ENCODE results near the gene SLC17A6. TPM values are rescaled to one million over a fixed set of nuclear protein-coding genes. Genes with fewer than 3 reads are reported as not detected.

Gene SLC17A6
- total RNA-seq, 6 experiments from 2014 or later = not detected

- WGBS (ENCODE audit: insufficient coverage, low coverage, low lambda C conversion rate, missing lambda C conversion rate) = 11% methylated on average over 12 of the region's 23 CpGs
- H3K27me3 ChIP-seq = peaks cover 0 to 35% of the 10 kb centered on the region in 2 donors
Measured at GRCh38 chr11:22341588-22341931, 3.4 kb downstream of the SLC17A6 start.

GRCh38 chr11:22342211-22343031, 4.2 kb downstream of the SLC17A6 start:
- intact Hi-C loops (cut with DNase I) = no loop called here
- no peaks in the 10 kb centered on the region for H3K9me3 ChIP-seq
- H3K27ac ChIP-seq = no peak overlapping the region
- ATAC-seq = no peak
- 3% methylated on average over 23 of the region's 25 CpGs for WGBS (ENCODE audit: insufficient coverage, low coverage, low lambda C conversion rate, missing lambda C conversion rate)
- no peaks in the 10 kb centered on the region for H3K4me1 ChIP-seq
- no peaks in the 10 kb centered on the region for H3K36me3 ChIP-seq
- no peak overlapping the region for H3K4me3 ChIP-seq
- H3K27me3 ChIP-seq = peaks cover 0 to 30% of the 10 kb centered on the region in 2 donors
- TF ChIP-seq POLR2A (IDR thresholded peaks at IDR 0.05) (no peak), CTCF (IDR thresholded peaks at IDR 0.05) (no peak)
- no peak for DNase-seq

More at GRCh38 chr11:22341588-22341931, 3.4 kb downstream of the SLC17A6 start:
- Histone ChIP-seq H3K9me3 (no peaks in the 10 kb centered on the region), H3K4me1 (no peaks in the 10 kb centered on the region), H3K36me3 (no peaks in the 10 kb centered on the region), H3K4me3 (no peak overlapping the region), H3K27ac (no peak overlapping the region)
- TF ChIP-seq CTCF (IDR thresholded peaks at IDR 0.05) (no peak), POLR2A (IDR thresholded peaks at IDR 0.05) (no peak)
- DNase-seq = no peak
- intact Hi-C loops (cut with DNase I) = no loop called here
- ATAC-seq = no peak

GRCh38 chr11:22343032-22343324, 4.8 kb downstream of the SLC17A6 start:
- WGBS (ENCODE audit: insufficient coverage, low coverage, low lambda C conversion rate, missing lambda C conversion rate) = 4% methylated on average over 5 of the region's 6 CpGs
- intact Hi-C loops (cut with DNase I) = no loop called here
- no peaks in the 10 kb centered on the region for H3K36me3 ChIP-seq
- DNase-seq (no peak), ATAC-seq (no peak)
- H3K27me3 ChIP-seq = peaks cover 0 to 30% of the 10 kb centered on the region in 2 donors
- TF ChIP-seq POLR2A (IDR thresholded peaks at IDR 0.05) = no peak
- no peak for TF ChIP-seq CTCF (IDR thresholded peaks at IDR 0.05)
- no peaks in the 10 kb centered on the region for H3K9me3 ChIP-seq
- no peak overlapping the region for H3K27ac ChIP-seq
- no peak overlapping the region for H3K4me3 ChIP-seq
- H3K4me1 ChIP-seq = no peaks in the 10 kb centered on the region

GRCh38 chr11:22343371-22344032, 5.3 kb downstream of the SLC17A6 start:
- no peak for TF ChIP-seq CTCF (IDR thresholded peaks at IDR 0.05)
- TF ChIP-seq POLR2A (IDR thresholded peaks at IDR 0.05) = no peak
- Histone ChIP-seq H3K9me3 (no peaks in the 10 kb centered on the region), H3K36me3 (no peaks in the 10 kb centered on the region), H3K27me3 (peaks cover 0 to 26% of the 10 kb centered on the region in 2 donors), H3K27ac (no peak overlapping the region), H3K4me1 (no peaks in the 10 kb centered on the region), H3K4me3 (no peak overlapping the region)
- DNase-seq (peak in 1 of 3 donors; percentile 46), ATAC-seq (peak in 3 of 4 donors; percentile 20 to 38 (median 33))
- 6% methylated on average over 11 of the region's 34 CpGs for WGBS (ENCODE audit: insufficient coverage, low coverage, low lambda C conversion rate, missing lambda C conversion rate)
- intact Hi-C loops (cut with DNase I) = no loop called here
